GM13977 (cell line): ENCODE results near the gene FHIT.

ENCODE experiments used
- DNase-seq: peaks from one replicate; pipeline ENCODE4 v3.0.0; 2012; ENCODE audit warnings: low spot score
- in situ Hi-C: fragments of 300-500 bp; cut with MboI; formaldehyde crosslinking; loops from one replicate; pipeline ENCODE4 v1.12.0; 2022; ENCODE audit warnings: low sequenced_read_pairs, low pct_unique_long_range_greater_than_20kb, mixed read lengths, inconsistent platforms; ENCODE audit not compliant: unreplicated experiment
- TF ChIP-seq, protein P1 (sequence below): IDR thresholded peaks from 2 replicates; pipeline ENCODE4 v1.5.1; 2012; ENCODE audit warnings: mild to moderate bottlenecking, control low read depth; ENCODE audit not compliant: insufficient read depth; ENCODE audit errors: extremely low read depth, missing control alignments

FHIT gene

DNA sequence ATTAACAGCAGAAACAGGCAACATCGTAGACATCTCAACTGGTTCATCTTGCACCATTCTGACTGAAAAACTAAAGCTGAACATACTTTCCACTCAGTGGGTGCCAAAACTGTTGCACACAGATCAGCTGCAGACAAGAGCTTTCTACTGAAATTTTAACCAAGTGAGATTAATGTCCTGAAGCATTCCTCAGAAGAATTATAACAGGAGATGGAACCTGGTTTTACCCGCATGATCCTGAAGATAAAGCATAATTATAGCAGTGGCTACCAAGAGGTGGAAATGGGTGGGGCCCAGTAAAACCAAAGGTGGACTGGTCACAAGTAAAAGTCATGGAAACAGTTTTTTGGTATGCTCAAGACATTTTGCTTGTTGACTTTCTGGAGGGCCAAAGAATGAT lies 858.8 kb downstream of the FHIT start:
- DNase-seq, result no peak
- TF ChIP-seq, protein P1, sequence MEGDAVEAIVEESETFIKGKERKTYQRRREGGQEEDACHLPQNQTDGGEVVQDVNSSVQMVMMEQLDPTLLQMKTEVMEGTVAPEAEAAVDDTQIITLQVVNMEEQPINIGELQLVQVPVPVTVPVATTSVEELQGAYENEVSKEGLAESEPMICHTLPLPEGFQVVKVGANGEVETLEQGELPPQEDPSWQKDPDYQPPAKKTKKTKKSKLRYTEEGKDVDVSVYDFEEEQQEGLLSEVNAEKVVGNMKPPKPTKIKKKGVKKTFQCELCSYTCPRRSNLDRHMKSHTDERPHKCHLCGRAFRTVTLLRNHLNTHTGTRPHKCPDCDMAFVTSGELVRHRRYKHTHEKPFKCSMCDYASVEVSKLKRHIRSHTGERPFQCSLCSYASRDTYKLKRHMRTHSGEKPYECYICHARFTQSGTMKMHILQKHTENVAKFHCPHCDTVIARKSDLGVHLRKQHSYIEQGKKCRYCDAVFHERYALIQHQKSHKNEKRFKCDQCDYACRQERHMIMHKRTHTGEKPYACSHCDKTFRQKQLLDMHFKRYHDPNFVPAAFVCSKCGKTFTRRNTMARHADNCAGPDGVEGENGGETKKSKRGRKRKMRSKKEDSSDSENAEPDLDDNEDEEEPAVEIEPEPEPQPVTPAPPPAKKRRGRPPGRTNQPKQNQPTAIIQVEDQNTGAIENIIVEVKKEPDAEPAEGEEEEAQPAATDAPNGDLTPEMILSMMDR, result no peak
- in situ Hi-C loops, result no loop called here

DNA sequence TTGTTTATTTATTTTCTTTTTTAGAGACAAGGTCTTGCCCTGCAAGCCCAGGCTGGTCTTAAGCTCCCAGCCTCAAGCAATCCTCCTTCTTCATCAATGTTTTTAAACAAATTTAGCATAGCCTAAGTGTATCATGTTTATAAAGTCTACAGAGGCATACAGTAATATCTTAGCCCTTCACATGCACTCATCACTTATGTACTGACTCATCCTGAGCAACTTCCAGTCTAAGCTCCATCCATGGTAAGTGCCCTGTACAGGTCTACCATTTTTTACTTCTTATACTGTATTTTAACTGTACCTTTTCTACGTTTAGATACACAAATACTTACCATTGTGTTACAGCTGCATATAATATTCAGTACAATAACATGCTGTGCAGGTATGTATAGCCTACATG lies 860.0 kb downstream of the FHIT start:
- in situ Hi-C loops, result no loop called here
- TF ChIP-seq, protein P1, result no peak
- no peak for DNase-seq

DNA sequence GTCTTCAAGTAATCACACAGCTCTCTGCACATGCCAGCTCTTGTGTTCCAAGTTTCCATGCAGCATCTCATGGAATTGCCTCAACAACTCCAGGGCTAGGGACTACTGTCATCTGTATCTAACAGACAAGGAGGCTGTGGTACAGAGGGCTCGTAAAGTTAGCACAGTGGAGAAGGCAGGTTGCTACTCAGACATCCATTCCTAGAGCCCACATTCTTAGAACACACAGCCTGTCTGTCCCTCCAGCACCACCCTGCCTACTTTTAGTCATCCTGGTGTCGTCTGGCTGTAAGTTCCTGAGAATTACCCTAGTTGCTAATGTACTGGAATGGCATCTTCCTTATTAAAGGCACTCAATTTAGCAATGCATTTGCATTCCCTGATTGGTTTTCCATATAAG lies 862.5 kb downstream of the FHIT start:
- TF ChIP-seq, protein P1, result no peak
- in situ Hi-C loops, result no loop called here

DNA sequence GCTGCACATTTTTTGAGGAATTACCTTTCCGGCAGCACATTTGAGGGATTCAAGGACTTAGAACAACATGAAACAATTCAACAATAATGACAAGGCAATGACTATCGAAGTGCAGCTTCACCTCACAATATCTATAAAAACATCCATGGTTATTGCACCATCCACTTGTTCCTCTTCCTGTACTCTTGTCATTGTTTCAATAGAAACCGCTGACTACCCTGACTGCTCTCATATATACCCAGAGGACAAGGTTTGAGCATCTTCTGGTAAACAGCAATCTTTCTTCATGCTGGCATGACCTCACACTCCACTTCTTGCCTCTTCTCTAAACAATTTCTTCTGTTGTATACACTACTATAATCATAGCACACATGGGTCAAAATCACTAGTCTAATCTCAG lies 864.9 kb downstream of the FHIT start:
- TF ChIP-seq, protein P1, result no peak
- in situ Hi-C loops, result no loop called here

More for the DNA sequence above, 862.5 kb downstream of the FHIT start:
- no peak for DNase-seq

DNA sequence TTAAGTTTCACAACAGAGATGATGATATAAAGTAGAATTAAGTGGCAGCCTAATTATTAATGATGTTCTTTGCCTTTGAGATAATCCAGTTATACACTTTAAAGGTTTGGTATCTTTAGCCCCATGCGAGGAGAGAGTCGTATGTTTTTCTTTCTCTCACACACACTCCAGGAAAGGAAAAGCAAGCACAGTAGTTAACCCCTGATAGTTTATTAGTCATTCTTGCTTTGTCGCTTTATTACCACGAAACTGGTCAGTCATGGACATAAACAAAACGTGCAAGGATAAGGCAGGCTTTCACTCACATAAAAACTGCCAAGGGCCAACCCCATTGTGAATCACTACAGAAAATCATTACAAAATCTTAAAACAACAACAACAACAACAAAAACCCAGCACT lies 866.9 kb downstream of the FHIT start:
- TF ChIP-seq, protein P1, result no peak
- DNase-seq, result no peak
- in situ Hi-C loops, result no loop called here

More for the DNA sequence above, 864.9 kb downstream of the FHIT start:
- no peak for DNase-seq

DNA sequence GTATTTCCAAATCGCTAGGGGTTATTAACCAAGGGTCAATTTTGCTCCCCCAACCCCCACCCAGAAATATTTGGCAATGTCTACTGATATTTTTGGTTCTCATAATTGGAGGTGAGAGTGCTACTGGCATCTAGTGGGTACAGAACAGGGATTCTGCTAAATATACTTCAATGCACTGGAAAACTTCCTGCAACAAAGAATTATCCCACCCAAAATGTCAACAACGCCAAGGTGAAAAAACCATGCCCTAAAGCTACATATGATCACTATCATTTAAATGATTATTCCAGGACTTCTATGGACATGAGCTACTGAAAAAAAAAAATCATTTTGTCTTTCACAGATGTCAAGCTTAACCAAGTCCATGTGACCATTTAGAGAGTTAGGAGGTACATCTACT lies 867.9 kb downstream of the FHIT start:
- in situ Hi-C loops, result no loop called here
- no peak for DNase-seq
- TF ChIP-seq, protein P1, result no peak

DNA sequence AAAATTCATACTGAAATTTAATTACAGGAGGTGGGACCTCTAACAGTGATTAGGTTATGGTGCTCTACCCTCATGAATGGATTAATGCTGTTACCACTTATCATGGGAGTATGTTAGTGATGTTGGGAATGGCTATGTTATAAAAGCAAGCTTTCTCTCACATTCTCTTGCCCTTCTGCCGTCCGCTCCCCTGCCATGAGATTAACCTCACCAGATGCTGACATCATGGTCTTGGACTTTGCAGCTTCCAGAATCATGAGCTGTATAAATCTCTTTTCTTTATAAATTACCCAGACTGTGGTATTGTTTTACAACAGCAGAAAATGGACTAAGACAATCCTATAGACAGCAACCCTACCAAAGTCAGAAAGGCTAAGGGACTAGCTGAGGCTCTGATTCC lies 884.8 kb downstream of the FHIT start:
- TF ChIP-seq, protein P1, result no peak
- DNase-seq, result no peak
- in situ Hi-C loops, result no loop called here
